Measurements from ENCODE around the gene FMN1. TPM values are rescaled to one million over a fixed set of nuclear protein-coding genes. Genes with fewer than 3 reads are reported as not detected.

FMN1 gene
- total and polyA plus RNA-seq, 2 of the 13 experiments (the other 11 are each of a cell fraction or from before 2014, with no cell fraction given), result 0.20 to 0.60 TPM

DNA sequence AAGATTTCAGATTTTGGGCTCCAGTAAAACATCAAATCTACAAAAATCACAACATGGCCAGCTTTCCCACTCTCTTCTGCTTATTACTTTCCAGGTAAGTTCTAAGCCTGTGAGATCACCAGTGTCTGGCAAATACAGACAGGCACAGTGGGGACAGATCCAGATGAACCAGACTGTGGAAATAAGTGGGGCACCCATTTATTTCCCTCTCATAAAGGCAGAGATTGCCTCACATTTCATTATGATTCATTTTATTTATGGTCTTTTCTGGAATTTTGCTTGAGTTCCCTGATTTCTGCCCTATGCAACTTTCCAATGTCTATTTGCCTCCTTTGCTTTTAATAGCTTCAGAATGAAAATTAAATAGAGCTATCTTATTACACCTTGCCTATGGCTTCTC lies 409.9 kb downstream of the FMN1 start:
- DNase-seq (ENCODE audit: low spot score) (no peak), FAIRE-seq (no peak), ATAC-seq (no peak)
- in situ Hi-C loops (cut with HindIII; ENCODE audit: extremely low pct_ligation_motif_present, low pct_unique_long_range_greater_than_20kb), result no loop called here
- POLR2A ChIA-PET, result no interaction called here
- H3K27ac ChIP-seq (ENCODE audit: extremely low read length, insufficient read depth, low read length), result no peak overlapping the region
- H2AFZ ChIP-seq (ENCODE audit: low read length), result no peak overlapping the region
- no TSS peak for BruUV-seq (replicated peaks)
- no peaks in the 10 kb centered on the region for H3K36me3 ChIP-seq (replicated peaks in 1 of 2; ENCODE audit: control insufficient read depth in 1 of 2, insufficient read depth in 2 of 2, low read length in 2 of 2)
- no peak overlapping the region for H3K4me3 ChIP-seq (replicated peaks in 1 of 3; ENCODE audit: insufficient read depth in 1 of 3, low read depth in 2 of 3, low read length in 3 of 3)
- H3K9me3 ChIP-seq (ENCODE audit: low read length), result no peaks in the 10 kb centered on the region
- no peaks in the 10 kb centered on the region for H3K79me2 ChIP-seq (ENCODE audit: insufficient read depth, low read length)
- no peaks in the 10 kb centered on the region for H3K27me3 ChIP-seq (ENCODE audit: control insufficient read depth in 1 of 2, insufficient read depth in 2 of 2, low read length in 2 of 2)
- H3K9ac ChIP-seq (ENCODE audit: insufficient read depth, low read depth, low read length), result no peak overlapping the region
- intact Hi-C loops (cut with micrococcal nuclease; ENCODE audit: unreplicated experiment), result no loop called here
- CTCF ChIA-PET (ENCODE audit: low intra/inter-chr PET ratio, low total read pairs), result no interaction called here
- no peak overlapping the region for H3K4me2 ChIP-seq (ENCODE audit: low read depth, low read length)
- peaks cover 29% of the 10 kb centered on the region for H3K4me1 ChIP-seq (ENCODE audit: insufficient read depth, low read length)
- no peaks in the 10 kb centered on the region for H4K20me1 ChIP-seq (ENCODE audit: insufficient read depth, low read length)
- no peak for TF ChIP-seq ZNF550 (CRISPR knock-in tag; IDR thresholded peaks at IDR 0.05; ENCODE audit: borderline replicate concordance)
- no peak for TF ChIP-seq ZNF850 (CRISPR knock-in tag; conservative IDR thresholded peaks at IDR 0.05)
- TF ChIP-seq, protein P1, sequence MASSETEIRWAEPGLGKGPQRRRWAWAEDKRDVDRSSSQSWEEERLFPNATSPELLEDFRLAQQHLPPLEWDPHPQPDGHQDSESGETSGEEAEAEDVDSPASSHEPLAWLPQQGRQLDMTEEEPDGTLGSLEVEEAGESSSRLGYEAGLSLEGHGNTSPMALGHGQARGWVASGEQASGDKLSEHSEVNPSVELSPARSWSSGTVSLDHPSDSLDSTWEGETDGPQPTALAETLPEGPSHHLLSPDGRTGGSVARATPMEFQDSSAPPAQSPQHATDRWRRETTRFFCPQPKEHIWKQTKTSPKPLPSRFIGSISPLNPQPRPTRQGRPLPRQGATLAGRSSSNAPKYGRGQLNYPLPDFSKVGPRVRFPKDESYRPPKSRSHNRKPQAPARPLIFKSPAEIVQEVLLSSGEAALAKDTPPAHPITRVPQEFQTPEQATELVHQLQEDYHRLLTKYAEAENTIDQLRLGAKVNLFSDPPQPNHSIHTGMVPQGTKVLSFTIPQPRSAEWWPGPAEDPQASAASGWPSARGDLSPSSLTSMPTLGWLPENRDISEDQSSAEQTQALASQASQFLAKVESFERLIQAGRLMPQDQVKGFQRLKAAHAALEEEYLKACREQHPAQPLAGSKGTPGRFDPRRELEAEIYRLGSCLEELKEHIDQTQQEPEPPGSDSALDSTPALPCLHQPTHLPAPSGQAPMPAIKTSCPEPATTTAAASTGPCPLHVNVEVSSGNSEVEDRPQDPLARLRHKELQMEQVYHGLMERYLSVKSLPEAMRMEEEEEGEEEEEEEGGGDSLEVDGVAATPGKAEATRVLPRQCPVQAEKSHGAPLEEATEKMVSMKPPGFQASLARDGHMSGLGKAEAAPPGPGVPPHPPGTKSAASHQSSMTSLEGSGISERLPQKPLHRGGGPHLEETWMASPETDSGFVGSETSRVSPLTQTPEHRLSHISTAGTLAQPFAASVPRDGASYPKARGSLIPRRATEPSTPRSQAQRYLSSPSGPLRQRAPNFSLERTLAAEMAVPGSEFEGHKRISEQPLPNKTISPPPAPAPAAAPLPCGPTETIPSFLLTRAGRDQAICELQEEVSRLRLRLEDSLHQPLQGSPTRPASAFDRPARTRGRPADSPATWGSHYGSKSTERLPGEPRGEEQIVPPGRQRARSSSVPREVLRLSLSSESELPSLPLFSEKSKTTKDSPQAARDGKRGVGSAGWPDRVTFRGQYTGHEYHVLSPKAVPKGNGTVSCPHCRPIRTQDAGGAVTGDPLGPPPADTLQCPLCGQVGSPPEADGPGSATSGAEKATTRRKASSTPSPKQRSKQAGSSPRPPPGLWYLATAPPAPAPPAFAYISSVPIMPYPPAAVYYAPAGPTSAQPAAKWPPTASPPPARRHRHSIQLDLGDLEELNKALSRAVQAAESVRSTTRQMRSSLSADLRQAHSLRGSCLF (CRISPR knock-in tag; IDR thresholded peaks at IDR 0.05; ENCODE audit: borderline replicate concordance), result no peak
- TF ChIP-seq ZNF660 (CRISPR knock-in tag; IDR thresholded peaks at IDR 0.05; ENCODE audit: borderline replicate concordance, low read depth), result no peak
- TF ChIP-seq, protein P2, sequence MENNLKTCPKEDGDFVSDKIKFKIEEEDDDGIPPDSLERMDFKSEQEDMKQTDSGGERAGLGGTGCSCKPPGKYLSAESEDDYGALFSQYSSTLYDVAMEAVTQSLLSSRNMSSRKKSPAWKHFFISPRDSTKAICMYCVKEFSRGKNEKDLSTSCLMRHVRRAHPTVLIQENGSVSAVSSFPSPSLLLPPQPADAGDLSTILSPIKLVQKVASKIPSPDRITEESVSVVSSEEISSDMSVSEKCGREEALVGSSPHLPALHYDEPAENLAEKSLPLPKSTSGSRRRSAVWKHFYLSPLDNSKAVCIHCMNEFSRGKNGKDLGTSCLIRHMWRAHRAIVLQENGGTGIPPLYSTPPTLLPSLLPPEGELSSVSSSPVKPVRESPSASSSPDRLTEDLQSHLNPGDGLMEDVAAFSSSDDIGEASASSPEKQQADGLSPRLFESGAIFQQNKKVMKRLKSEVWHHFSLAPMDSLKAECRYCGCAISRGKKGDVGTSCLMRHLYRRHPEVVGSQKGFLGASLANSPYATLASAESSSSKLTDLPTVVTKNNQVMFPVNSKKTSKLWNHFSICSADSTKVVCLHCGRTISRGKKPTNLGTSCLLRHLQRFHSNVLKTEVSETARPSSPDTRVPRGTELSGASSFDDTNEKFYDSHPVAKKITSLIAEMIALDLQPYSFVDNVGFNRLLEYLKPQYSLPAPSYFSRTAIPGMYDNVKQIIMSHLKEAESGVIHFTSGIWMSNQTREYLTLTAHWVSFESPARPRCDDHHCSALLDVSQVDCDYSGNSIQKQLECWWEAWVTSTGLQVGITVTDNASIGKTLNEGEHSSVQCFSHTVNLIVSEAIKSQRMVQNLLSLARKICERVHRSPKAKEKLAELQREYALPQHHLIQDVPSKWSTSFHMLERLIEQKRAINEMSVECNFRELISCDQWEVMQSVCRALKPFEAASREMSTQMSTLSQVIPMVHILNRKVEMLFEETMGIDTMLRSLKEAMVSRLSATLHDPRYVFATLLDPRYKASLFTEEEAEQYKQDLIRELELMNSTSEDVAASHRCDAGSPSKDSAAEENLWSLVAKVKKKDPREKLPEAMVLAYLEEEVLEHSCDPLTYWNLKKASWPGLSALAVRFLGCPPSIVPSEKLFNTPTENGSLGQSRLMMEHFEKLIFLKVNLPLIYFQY (CRISPR knock-in tag; IDR thresholded peaks at IDR 0.05; ENCODE audit: borderline replicate concordance), result no peak
- no peak for TF ChIP-seq ZSCAN12 (CRISPR knock-in tag; IDR thresholded peaks at IDR 0.05)
- no peak for TF ChIP-seq TCF7L2 (IDR thresholded peaks at IDR 0.05; ENCODE audit: low read depth, low read length)
- TF ChIP-seq, protein P3, sequence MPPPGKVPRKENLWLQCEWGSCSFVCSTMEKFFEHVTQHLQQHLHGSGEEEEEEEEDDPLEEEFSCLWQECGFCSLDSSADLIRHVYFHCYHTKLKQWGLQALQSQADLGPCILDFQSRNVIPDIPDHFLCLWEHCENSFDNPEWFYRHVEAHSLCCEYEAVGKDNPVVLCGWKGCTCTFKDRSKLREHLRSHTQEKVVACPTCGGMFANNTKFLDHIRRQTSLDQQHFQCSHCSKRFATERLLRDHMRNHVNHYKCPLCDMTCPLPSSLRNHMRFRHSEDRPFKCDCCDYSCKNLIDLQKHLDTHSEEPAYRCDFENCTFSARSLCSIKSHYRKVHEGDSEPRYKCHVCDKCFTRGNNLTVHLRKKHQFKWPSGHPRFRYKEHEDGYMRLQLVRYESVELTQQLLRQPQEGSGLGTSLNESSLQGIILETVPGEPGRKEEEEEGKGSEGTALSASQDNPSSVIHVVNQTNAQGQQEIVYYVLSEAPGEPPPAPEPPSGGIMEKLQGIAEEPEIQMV (CRISPR knock-in tag; IDR thresholded peaks at IDR 0.05; ENCODE audit: low read depth), result no peak
- TF ChIP-seq HOXD1 (CRISPR knock-in tag; IDR thresholded peaks at IDR 0.05), result no peak
- no peak for TF ChIP-seq WIZ (CRISPR knock-in tag; IDR thresholded peaks at IDR 0.05)
- TF ChIP-seq AHR (CRISPR knock-in tag; IDR thresholded peaks at IDR 0.05), result no peak
- no peak for TF ChIP-seq ZNF292 (CRISPR knock-in tag; IDR thresholded peaks at IDR 0.05; ENCODE audit: borderline replicate concordance, low read depth)
- TF ChIP-seq, protein P4, sequence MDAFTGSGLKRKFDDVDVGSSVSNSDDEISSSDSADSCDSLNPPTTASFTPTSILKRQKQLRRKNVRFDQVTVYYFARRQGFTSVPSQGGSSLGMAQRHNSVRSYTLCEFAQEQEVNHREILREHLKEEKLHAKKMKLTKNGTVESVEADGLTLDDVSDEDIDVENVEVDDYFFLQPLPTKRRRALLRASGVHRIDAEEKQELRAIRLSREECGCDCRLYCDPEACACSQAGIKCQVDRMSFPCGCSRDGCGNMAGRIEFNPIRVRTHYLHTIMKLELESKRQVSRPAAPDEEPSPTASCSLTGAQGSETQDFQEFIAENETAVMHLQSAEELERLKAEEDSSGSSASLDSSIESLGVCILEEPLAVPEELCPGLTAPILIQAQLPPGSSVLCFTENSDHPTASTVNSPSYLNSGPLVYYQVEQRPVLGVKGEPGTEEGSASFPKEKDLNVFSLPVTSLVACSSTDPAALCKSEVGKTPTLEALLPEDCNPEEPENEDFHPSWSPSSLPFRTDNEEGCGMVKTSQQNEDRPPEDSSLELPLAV (CRISPR knock-in tag; conservative IDR thresholded peaks at IDR 0.05; ENCODE audit: low read depth), result no peak

Measured in HepG2 (cell line).